Measurements from ENCODE around the gene MAN2A2. TPM values are rescaled to one million over a fixed set of nuclear protein-coding genes. Genes with fewer than 3 reads are reported as not detected.

MAN2A2 gene
- total RNA-seq, 1 experiment from 2014 or later, result 27.4 TPM

- H3K9ac ChIP-seq (ENCODE audit: extremely low read depth, insufficient read length, low read length), result no peak overlapping the region
- H2BK12ac ChIP-seq (ENCODE audit: insufficient read length, low read depth, low read length), result no peak overlapping the region
- H4K8ac ChIP-seq (replicated peaks; ENCODE audit: insufficient read length, low read depth, low read length), result no peak overlapping the region
- no peak overlapping the region for H4K91ac ChIP-seq (ENCODE audit: insufficient read length, low read depth, low read length)
- no peak overlapping the region for H2AK5ac ChIP-seq (ENCODE audit: insufficient read length, low read length)
- H3K27me3 ChIP-seq (ENCODE audit: insufficient read depth, low read length), result no peaks in the 10 kb centered on the region
- H4K20me1 ChIP-seq (ENCODE audit: control insufficient read depth, insufficient read depth, insufficient read length), result no peaks in the 10 kb centered on the region
- Mint-ChIP-seq H3K27me3 (ENCODE audit: low read depth) (no peaks in the 10 kb centered on the region), H3K4me3 (no peak overlapping the region), H3K4me1 (peaks cover 3 to 8% of the 10 kb centered on the region in 2 experiments; a peak in 2 of 4 replicates), H3K9me3 (no peaks in the 10 kb centered on the region), H3K36me3 (ENCODE audit: insufficient read depth in 1 of 3, low read depth in 3 of 3) (peaks cover 5 to 61% (median 18%) of the 10 kb centered on the region in 3 experiments; a peak in 6 of 7 replicates), H3K27ac (peak overlapping the region in 1 of 3 experiments; percentile 94; a peak in 3 of 7 replicates)
- H3K4me2 ChIP-seq (ENCODE audit: insufficient read depth, insufficient read length, low read length), result no peak overlapping the region
- H3K79me2 ChIP-seq (ENCODE audit: insufficient read depth, low read length), result no peaks in the 10 kb centered on the region
- H3K18ac ChIP-seq (ENCODE audit: insufficient read length, low read depth, low read length), result no peak overlapping the region
- H3K4ac ChIP-seq (ENCODE audit: low read depth, low read length), result no peak overlapping the region
- WGBS (ENCODE audit: extremely low coverage, insufficient read length, low lambda C conversion rate), result no CpG with 5 or more reads among the region's 7 CpGs
- H3K23ac ChIP-seq (ENCODE audit: insufficient read length, low read depth, low read length), result no peak overlapping the region
- no peaks in the 10 kb centered on the region for H3K4me1 ChIP-seq (ENCODE audit: insufficient read depth, low read length)
- H3K27ac ChIP-seq (ENCODE audit: insufficient read length, low read depth, low read length), result no peak overlapping the region
- no peak overlapping the region for H2BK120ac ChIP-seq (ENCODE audit: low read depth, low read length, poor library complexity, severe bottlenecking)
- no peak overlapping the region for H2AFZ ChIP-seq (ENCODE audit: low read length)
- H2BK20ac ChIP-seq (ENCODE audit: low read depth, low read length, poor library complexity, severe bottlenecking), result no peak overlapping the region
- no peak for TF ChIP-seq CTCF (conservative IDR thresholded peaks at IDR 0.05)
- H3T11ph ChIP-seq (ENCODE audit: low read length), result no peak overlapping the region
- no peak overlapping the region for H3K14ac ChIP-seq (ENCODE audit: insufficient read depth, low read length)
- H3K23me2 ChIP-seq (ENCODE audit: insufficient read length, low read depth, low read length, poor library complexity, severe bottlenecking), result no peaks in the 10 kb centered on the region
- H2BK15ac ChIP-seq (ENCODE audit: low read depth, low read length), result no peak overlapping the region
- no peak overlapping the region for H4K5ac ChIP-seq (ENCODE audit: insufficient read length, low read depth, low read length)
- no peak overlapping the region for H2BK5ac ChIP-seq (ENCODE audit: insufficient read length, low read length)
- H3K56ac ChIP-seq (ENCODE audit: insufficient read length, low read depth, low read length), result no peak overlapping the region
- no peaks in the 10 kb centered on the region for H3K9me3 ChIP-seq (ENCODE audit: control insufficient read depth, low read depth, low read length)
- no peaks in the 10 kb centered on the region for H3K79me1 ChIP-seq (ENCODE audit: insufficient read depth, low read depth, low read length, poor library complexity, severe bottlenecking)
- DNase-seq, result no peak
These were observed 12.2 kb downstream of the MAN2A2 start for GRCh38 chr15:90915216-90915807.

Measured in H9 (cell line).